Stomach (tissue), 9 donors: ENCODE results near the gene ZBTB18. TPM values are rescaled to one million over a fixed set of nuclear protein-coding genes. Genes with fewer than 3 reads are reported as not detected.

Source experiments
- DNase-seq, 2 donors: peaks; one replicate each; pipeline versions ENCODE4 v3.0.0 to v3.0.0-alpha.2; 2013 to 2019
- H3K27ac ChIP-seq, 5 donors: fragments of 200-600 bp in 4 of 5; sonication (generic) in 4 of 5; one replicate each; pipeline ENCODE4 v1.5.1; 2013 to 2019; ENCODE audit warnings: mild to moderate bottlenecking in 1 of 5, moderate library complexity in 1 of 5
- H3K27me3 ChIP-seq, 3 donors: fragments of 200-600 bp; sonication (generic); one replicate each; pipeline ENCODE4 v1.5.1; 2017 to 2019; ENCODE audit warnings: mixed run types in 1 of 3
- H3K36me3 ChIP-seq, 4 donors: fragments of 200-600 bp; sonication (generic); 1 replicate in 3 of 4; 2 replicates in 1 of 4; pipeline ENCODE4 v1.5.1; 2016 to 2019
- H3K4me1 ChIP-seq, 4 donors: fragments of 200-600 bp; sonication (generic); one replicate each; pipeline ENCODE4 v1.5.1; 2016 to 2019
- H3K4me3 ChIP-seq, 4 donors: fragments of 200-600 bp; sonication (generic) in 3 of 4; one replicate each; pipeline ENCODE4 v1.5.1; 2016 to 2019; ENCODE audit warnings: mild to moderate bottlenecking in 1 of 4
- H3K9me3 ChIP-seq, 4 donors: fragments of 200-600 bp; sonication (generic); one replicate each; pipeline ENCODE4 v1.5.1; 2016 to 2019
- CTCF ChIP-seq, 7 experiments: fragments of 450-650 bp in 4 of 7; fragments of 200-600 bp in 3 of 7; sonication (generic) in 3 of 7; IDR thresholded peaks; one replicate each; pipeline ENCODE4 v1.5.1; 2016 to 2019; ENCODE audit warnings: antibody characterized with exemption in 7 of 7, control low read depth in 2 of 7, mild to moderate bottlenecking in 1 of 7
- EP300 ChIP-seq: sonication (generic); formaldehyde crosslinking; IDR thresholded peaks from one replicate; pipeline ENCODE4 v1.6.1; 2017; ENCODE audit warnings: antibody characterized with exemption
- POLR2A ChIP-seq, 4 donors: fragments of 450-650 bp; IDR thresholded peaks; one replicate each; pipeline ENCODE4 v1.6.1; 2016; ENCODE audit warnings: antibody characterized with exemption in 4 of 4, control low read depth in 2 of 4, mild to moderate bottlenecking in 1 of 4, moderate library complexity in 1 of 4
- POLR2AphosphoS5 ChIP-seq, 3 donors: sonication (generic); formaldehyde crosslinking; IDR thresholded peaks; one replicate each; pipeline ENCODE4 v1.6.1; 2016; ENCODE audit warnings: antibody characterized with exemption in 3 of 3
- WGBS, 5 donors: extraction: QIAGEN DNeasy Blood & Tissue Kit in 3 of 5; methylation state at CpG; one replicate each; pipeline versions ENCODE4 v1.1.5 to v1.1.7; 2013 to 2018; 5-methylcytosine and 5-hydroxymethylcytosine counted together
- intact Hi-C: fragments of 100-400 bp; cut with DNase I; formaldehyde crosslinking; loops from one replicate; pipeline ENCODE4 v1.15.1; 2023; ENCODE audit warnings: low total_unique reads
- polyA plus RNA-seq, 3 donors: library from polyadenylated mRNA; stranded (reverse); fragments of 200-250 nt; gene quantifications; one replicate each; pipeline ENCODE4 v1.2.3, GENCODE V29; 2013
- total RNA-seq, 5 donors: library from RNA; depleted of rRNA; stranded (reverse); fragments of >200 nt; gene quantifications; one replicate each; pipeline versions ENCODE4 v1.1.0 to v1.2.3, GENCODE V29; 2014 to 2016
- donor health status: healthy with polysubstance abuse.
- donor health status: Bipolar disorder and iron deficiency.
- donor health status: healthy.

ZBTB18 gene
- total and polyA plus RNA-seq, 8 donors, result 5.7 to 27.2 (median 16.4) TPM

GRCh38 chr1:244046907-244047611 lies 4.0 kb upstream of the ZBTB18 start:
- Histone ChIP-seq H3K36me3 (no peaks in the 10 kb centered on the region), H3K27me3 (no peaks in the 10 kb centered on the region), H3K27ac (peak overlapping the region; percentile 98 to 100 (median 99)), H3K9me3 (no peaks in the 10 kb centered on the region), H3K4me3 (peak overlapping the region; percentile 62 to 87 (median 81)), H3K4me1 (peaks cover 8 to 34% (median 25%) of the 10 kb centered on the region in 4 donors)
- peak in 1 of 2 donors; percentile 82 for DNase-seq
- 7 to 10% (median 8%) methylated on average over 13 of the region's 13 CpGs for WGBS, 5 donors
- TF ChIP-seq CTCF (IDR thresholded peaks at IDR 0.05), result no peak
- TF ChIP-seq POLR2AphosphoS5 (IDR thresholded peaks at IDR 0.05), result peak in 1 of 3 donors; percentile 46
- intact Hi-C loops, result no loop called here

GRCh38 chr1:244047621-244048255 lies 3.3 kb upstream of the ZBTB18 start:
- 0 to 1% (median 0%) methylated on average over 30 to 54 of the region's 54 CpGs for WGBS, 5 donors
- Histone ChIP-seq H3K27ac (peak overlapping the region; percentile 98 to 100 (median 99)), H3K36me3 (no peaks in the 10 kb centered on the region), H3K27me3 (no peaks in the 10 kb centered on the region), H3K9me3 (no peaks in the 10 kb centered on the region), H3K4me1 (peaks cover 8 to 41% (median 29%) of the 10 kb centered on the region in 4 donors), H3K4me3 (peak overlapping the region; percentile 62 to 87 (median 81))
- peak in 2 of 4 donors; percentile 93 to 95 for TF ChIP-seq POLR2A (IDR thresholded peaks at IDR 0.05)
- TF ChIP-seq POLR2AphosphoS5 (IDR thresholded peaks at IDR 0.05), result peak; percentile 82 to 97 (median 95)
- TF ChIP-seq CTCF (IDR thresholded peaks at IDR 0.05), result no peak
- DNase-seq, result peak; percentile 78 to 90
- intact Hi-C loops, result no loop called here

GRCh38 chr1:244048256-244049161 lies 2.6 kb upstream of the ZBTB18 start:
- peak overlapping the region; percentile 65 to 87 (median 82) for H3K4me3 ChIP-seq
- H3K4me1 ChIP-seq, result peaks cover 8 to 44% (median 33%) of the 10 kb centered on the region in 4 donors
- WGBS, 5 donors, result 0 to 1% (median 1%) methylated on average over 13 to 85 of the region's 109 CpGs
- no peaks in the 10 kb centered on the region for H3K27me3 ChIP-seq
- H3K27ac ChIP-seq, result peak overlapping the region; percentile 97 to 100 (median 98)
- H3K9me3 ChIP-seq, result no peaks in the 10 kb centered on the region
- TF ChIP-seq POLR2AphosphoS5 (IDR thresholded peaks at IDR 0.05) (peak in 2 of 3 donors; percentile 15 to 80), POLR2A (IDR thresholded peaks at IDR 0.05) (no peak), EP300 (no peak)
- no peaks in the 10 kb centered on the region for H3K36me3 ChIP-seq
- intact Hi-C loops, result no loop called here
- DNase-seq, result peak; percentile 98 to 100

- 1% methylated on average over 21 to 75 of the region's 76 CpGs for WGBS, 5 donors
Measured at GRCh38 chr1:244049162-244050013, 1.7 kb upstream of the ZBTB18 start.

More at GRCh38 chr1:244049162-244050013, 1.7 kb upstream of the ZBTB18 start:
- H3K9me3 ChIP-seq, result no peaks in the 10 kb centered on the region
- peak in 1 of 2 donors; percentile 79 for DNase-seq
- TF ChIP-seq EP300, result no peak
- TF ChIP-seq POLR2AphosphoS5 (IDR thresholded peaks at IDR 0.05), result no peak
- TF ChIP-seq CTCF (IDR thresholded peaks at IDR 0.05), result no peak
- TF ChIP-seq POLR2A (IDR thresholded peaks at IDR 0.05), result no peak
- H3K36me3 ChIP-seq, result peaks cover 5 to 9% (median 8%) of the 10 kb centered on the region in 4 donors
- peaks cover 8 to 48% (median 33%) of the 10 kb centered on the region in 4 donors for H3K4me1 ChIP-seq
- H3K27me3 ChIP-seq, result no peaks in the 10 kb centered on the region
- peak overlapping the region; percentile 87 to 100 (median 98) for H3K27ac ChIP-seq
- intact Hi-C loops, result no loop called here
- H3K4me3 ChIP-seq, result peak overlapping the region; percentile 65 to 85 (median 81)
